Activated CD4-positive, alpha-beta T cell treated with anti-CD3 and anti-CD28 coated beads, Interleukin-2, Interleukin-6, amounts not matched to agents 100 ng/mL and 50 ng/mL, durations not matched to agents 16 hours and 8 hours (primary cell): ENCODE measurements around the gene SHC2.
"Not testable (repeated sequence)": the region's sequence is repeated elsewhere in the genome, so short reads cannot be mapped to it uniquely, and the experiment has no call there.

Experiments
- DNase-seq: peaks from one replicate; pipeline ENCODE4 v3.0.0-alpha.2; 2020

Gene SHC2

DNA sequence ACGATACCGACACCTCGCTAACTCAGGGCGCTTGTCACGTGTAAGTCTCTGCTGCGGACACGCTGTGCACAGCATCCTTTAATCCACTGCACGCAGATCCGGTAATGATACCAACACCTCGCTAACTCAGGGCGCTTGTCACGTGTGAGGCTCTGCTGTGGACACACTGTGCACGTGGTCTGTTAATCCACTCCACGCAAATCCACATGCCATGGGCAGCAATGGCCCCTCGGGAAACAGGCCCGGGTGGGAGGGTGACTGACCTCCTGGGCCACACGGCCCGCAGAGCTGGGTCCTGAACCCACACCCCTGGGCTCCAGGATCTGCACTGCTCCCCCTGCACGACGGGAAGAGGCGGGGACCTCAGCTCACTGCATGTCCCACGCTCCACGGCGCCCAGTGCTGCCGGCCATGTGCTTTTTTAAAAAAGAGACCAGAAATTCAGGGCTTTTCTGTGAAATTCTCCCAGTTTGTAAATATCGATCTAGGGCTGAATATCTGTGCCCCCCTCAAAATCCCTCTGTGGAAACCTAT is 16.1 kb downstream of the SHC2 start:
- DNase-seq, result no peak

- DNase-seq, result no peak
Observed at GRCh38 chr19:443005-443404, 17.8 kb downstream of the SHC2 start.

GRCh38 chr19:442085-442484 is 18.7 kb downstream of the SHC2 start:
- no peak for DNase-seq

GRCh38 chr19:441213-441836 is 19.5 kb downstream of the SHC2 start:
- no peak for DNase-seq

DNA sequence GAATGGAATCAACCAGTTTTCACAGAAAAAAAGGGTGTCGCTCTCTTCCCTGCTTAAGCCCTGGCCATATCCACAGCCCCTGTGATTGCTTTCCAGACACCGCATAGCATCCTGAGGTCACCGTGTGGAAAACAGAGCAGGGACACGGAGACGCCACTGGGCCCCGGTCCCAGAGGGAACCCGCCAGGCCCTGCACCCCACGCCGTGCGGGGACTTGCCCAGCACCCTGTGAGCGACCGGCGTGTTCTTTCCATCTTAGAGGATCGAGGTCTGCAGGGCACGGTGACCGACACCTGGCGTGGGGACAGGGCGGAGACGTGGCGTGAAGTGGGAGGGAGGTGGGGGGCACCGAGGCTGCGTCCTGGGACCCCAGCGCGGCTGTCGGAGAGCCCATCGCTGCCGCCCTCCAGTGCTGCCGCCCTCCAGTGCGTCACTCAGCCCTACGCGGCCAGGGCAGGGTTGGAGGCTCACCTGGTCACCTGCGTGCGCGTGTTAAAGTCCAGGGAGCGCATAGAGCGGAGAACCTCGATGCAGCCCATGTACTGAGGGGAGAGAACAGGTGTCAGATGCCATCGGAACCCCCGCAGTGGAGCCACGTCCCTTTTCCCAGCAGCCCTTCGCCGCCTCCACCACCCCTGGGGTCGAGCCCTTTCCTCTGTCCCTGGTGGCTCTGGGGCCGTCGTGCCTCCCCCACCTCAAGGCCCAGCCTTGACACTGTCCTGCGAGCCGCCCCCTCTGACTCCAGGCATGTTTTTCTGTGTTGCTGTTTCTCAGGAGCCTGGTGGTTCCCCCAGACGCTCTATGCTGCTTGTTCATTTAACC is 20.2 kb downstream of the SHC2 start:
- no peak for DNase-seq

DNA sequence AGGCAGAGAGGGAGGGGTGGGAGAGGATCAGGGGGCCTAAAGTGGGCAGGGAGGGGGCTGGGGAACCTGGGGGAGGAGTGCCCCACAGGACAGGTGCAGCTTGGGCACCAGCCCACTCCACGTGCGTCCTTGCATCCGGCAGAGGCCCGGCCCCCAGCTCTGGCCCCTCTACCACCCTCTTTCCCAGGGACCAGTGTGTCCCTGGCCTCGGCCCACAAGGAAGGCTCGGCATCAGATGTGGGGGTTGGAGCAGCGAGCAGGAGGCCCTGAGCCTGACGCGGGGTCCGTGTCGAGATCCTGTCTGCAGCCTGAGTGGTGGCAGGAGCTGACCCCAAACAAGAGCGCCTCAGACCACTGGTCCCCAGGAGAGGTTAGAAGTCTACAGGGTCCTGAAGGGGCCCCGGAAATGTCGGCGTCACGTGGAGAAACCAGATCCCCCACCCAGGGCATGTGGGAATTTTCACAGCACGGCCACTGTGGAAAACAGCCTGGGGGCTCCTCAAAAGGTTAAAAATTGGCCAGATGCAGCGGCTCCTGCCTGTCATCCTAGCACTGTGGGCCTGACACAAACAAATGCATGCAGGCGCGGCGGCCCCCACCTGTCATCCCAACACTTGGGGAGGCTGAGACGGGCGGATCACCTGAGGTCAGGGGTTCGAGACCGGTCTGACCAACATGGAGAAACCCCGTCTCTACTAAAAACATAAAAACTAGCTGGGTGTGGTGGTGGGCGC is 21.5 kb downstream of the SHC2 start:
- DNase-seq, result no peak

- DNase-seq, result no peak
Observed at GRCh38 chr19:438416-438958, 22.3 kb downstream of the SHC2 start.

- DNase-seq, result no peak
Observed at GRCh38 chr19:437041-437440, 23.8 kb downstream of the SHC2 start.

- DNase-seq, result no peak
Observed at GRCh38 chr19:436413-436950, 24.4 kb downstream of the SHC2 start.

GRCh38 chr19:435707-436412 is 25.0 kb downstream of the SHC2 start:
- no peak for DNase-seq

DNA sequence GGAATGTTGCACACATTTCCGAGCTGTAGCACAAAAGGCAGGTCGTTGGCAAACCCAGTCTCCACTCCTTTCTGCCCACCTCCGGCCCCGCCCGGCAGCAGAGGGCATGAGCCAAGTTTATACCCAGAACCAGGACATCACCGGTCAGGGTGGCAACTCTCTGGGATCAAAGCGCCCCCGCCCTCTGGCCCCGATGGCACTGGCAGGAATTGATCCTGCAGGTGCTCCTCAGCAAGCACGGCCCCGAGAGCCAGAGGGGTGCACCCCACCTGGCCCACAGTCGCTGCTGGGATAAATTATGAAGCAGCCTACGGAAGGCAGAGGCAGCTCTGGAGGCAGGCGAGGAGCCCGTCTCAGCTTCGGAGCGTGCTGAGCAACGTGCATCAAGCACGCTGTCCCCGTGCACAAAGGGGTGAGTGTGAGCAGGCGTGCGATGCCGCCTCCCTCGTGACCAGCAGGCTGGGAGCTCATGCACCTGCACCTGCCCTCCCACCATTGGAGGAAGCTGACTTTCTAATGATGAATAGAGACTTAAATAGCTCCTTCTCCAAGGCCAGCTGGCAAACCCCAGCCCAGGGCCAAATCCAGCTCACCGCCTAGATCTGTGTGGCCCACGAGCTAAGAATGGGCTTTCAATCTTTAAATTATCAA is 25.7 kb downstream of the SHC2 start:
- no peak for DNase-seq

GRCh38 chr19:434152-434960 is 26.5 kb downstream of the SHC2 start:
- DNase-seq, result no peak

DNA sequence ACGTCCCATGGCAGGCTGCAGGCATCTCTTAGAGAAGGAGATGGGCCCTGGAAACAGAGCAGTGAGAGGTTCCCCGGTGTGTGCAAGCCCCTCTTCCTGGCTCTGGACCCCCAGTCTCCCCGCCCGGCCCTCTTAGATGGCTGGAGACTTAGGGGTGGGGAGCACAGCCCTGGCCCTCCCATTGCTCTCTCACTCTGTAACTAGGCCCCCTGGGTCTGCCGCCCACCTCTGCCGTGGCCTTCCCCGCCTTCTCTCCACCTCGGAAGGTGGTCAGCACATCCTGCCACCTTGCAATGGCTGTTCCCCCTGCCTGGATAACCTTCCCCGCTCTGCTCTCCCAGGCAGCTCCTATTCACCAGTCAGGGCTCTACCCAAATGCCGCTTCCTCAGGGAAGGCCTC is 30.1 kb downstream of the SHC2 start:
- no peak for DNase-seq

DNA sequence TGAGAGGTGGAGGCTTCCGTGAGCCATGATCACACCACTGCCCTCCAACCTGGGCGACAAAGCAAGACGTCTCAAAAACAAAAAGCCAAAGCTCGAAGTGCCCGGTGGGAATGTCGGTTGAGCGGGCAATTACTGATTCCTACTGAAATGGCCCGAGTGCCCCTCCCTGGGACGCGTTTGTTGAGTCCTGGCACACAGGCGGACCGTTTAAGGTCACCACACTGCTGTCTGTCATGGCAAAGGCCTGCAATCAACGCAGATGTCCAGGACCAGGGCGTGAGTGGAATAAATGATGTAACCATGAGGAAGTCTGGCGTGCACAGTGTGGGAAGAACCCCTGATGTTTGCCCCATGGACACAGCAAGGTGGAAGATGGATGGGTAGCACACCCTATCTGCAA is 32.7 kb downstream of the SHC2 start:
- no peak for DNase-seq

DNA sequence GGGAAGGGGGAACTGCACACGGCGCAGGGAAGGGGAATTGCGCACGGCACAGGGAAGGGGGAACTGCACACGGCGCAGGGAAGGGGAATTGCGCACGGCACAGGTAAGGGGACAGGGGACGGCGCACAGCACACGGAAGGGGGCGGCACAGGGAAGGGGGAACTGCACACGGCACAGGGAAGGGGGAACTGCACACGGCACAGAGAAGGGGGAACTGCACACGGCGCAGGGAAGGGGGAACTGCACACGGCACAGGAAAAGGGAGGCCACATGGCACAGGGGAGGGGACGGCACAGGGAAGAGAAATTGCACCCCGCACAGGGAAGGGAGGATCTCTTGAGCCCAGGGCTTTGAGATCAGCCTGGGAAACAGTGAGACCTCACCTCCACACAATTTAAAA is 33.2 kb downstream of the SHC2 start:
- DNase-seq, result not testable (repeated sequence)

DNA sequence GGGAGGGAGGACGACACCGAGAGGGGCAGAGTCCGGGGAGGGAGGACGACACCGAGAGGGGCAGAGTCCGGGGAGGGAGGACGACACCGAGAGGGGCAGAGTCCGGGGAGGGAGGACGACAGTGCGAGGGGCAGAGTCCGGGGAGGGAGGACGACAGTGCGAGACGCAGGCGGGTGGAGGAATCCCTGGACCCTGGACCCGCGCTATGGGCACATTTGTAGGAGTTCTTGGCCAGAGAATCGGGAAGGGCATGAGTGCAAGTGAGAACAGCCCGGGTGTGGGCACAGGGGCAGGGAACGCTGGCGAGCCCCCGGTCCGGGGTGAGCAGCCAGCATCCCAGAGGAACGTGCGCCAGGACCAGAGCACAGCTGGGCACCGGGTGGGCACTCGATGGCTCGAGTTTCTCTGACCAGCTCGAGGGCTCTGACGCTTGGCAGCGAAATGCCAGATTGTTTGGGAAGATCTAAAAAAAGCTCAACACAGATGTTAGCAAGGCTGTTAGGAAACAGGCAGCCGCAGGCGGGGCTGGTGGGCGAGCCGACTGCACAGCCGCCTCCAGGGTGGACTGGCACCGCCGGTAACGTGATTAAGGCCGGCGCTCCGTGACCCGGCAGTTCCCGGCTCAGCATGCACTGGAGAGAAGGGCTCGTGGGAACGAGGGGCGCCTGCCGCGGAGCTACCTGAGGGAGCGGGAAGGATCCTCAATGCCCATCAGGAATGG is 33.9 kb downstream of the SHC2 start:
- no peak for DNase-seq

GRCh38 chr19:425056-425455 is 35.8 kb downstream of the SHC2 start:
- no peak for DNase-seq

GRCh38 chr19:424546-424945 is 36.3 kb downstream of the SHC2 start:
- no peak for DNase-seq

DNA sequence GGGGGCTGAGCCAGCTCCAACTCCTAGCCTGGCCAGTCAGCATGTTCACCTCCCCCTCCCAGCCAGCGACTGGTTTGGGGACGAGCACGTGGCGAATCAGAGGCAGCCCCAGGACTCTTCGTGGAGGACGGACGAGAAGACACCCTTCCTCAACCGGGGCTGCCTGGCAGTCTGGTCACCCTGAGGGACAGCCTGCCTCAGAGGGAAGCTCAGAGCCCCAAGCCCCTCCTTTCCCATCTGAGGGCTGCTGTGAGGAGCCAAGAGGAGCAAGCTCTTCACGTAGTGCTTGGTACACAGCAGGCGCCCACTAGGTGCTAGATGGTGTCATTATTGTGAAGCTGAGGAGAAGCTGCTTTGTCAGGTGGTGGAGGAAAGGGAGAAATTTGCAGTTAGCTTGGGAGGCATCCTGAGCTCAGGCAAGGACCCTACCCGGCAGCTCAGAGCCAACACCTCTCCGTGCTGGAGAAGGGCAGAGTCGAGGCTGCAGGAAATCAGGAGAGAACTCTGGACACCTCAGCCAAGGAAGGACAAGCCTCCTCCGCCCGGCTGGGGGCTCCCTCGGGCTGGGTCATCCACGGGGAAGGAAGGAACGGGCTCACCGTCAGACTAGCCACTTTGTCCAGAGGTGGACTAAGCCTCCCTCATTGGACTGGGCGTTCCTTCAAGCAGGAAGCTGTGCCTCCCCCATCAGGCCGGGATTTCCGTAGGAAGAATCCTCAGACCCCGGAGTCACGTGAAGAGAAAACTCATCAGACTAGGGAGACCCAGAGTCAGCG is 37.0 kb downstream of the SHC2 start:
- DNase-seq, result no peak

DNA sequence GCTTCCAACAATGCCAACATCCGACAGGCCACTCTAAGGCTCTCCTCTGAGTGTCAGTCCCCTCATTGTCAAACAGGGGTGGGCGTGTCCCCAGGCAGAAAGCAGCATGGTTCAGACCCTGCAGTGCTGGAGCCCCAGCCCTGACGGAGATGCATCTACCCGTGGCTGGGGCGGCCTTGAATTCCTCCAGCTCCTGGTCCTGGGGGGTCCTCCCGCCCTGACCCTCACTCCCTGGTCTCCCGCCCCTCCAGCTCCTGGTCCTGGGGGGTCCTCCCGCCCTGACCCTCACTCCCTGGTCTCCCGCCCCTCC is 38.0 kb downstream of the SHC2 start:
- not testable (repeated sequence) for DNase-seq
